ENCODE measurements around the gene KRTAP5-8. TPM values are rescaled to one million over a fixed set of nuclear protein-coding genes. Genes with fewer than 3 reads are reported as not detected.

Gene KRTAP5-8
- total RNA-seq, 1 experiment from 2014 or later, result not detected

DNA sequence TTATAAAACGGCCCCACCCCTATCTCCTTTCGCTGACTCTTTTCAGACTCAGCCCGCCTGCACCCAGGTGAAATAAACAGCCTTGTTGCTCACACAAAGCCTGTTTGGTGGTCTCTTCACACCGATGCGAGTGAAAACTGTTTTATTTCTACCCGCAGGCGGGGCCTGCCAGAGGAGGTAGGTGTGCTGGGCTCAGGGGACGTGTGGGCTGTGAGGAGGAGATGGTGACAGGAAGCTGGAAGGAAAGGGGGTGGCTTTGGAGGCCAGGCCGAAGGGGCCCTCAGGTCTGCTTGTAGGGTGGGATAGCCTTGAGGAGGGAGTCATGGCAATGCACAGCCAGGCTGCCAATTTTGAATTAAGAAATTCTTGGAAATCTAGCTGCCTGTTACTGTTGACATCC lies 32.0 kb upstream of the KRTAP5-8 start:
- no peaks in the 10 kb centered on the region for H3K9me2 ChIP-seq (replicated peaks; ENCODE audit: low read length)
- ATAC-seq (no peak), DNase-seq (no peak)
- no peak overlapping the region for H3K4me3 ChIP-seq (ENCODE audit: low read length)
- no peak overlapping the region for H2AFZ ChIP-seq (ENCODE audit: low read length)
- no peak overlapping the region for H3K27ac ChIP-seq (ENCODE audit: low read length)
- H3K9ac ChIP-seq (ENCODE audit: low read length), result no peak overlapping the region
- H3K79me2 ChIP-seq (ENCODE audit: low read length), result no peaks in the 10 kb centered on the region
- H3K4me1 ChIP-seq (ENCODE audit: insufficient read depth, low read length), result no peaks in the 10 kb centered on the region
- no TSS peak for BruUV-seq (replicated peaks)
- POLR2A ChIA-PET (ENCODE audit: unreplicated experiment), result no interaction called here
- no peak overlapping the region for H3K4me2 ChIP-seq (ENCODE audit: low read length)
- intact Hi-C loops (cut with micrococcal nuclease), result no loop called here
- no peaks in the 10 kb centered on the region for H3K9me3 ChIP-seq (ENCODE audit: low read length)
- TF ChIP-seq EZH2 (IDR thresholded peaks at IDR 0.05; ENCODE audit: low read length, unreplicated experiment), result no peak
- no peak for TF ChIP-seq EZH2phosphoT487 (IDR thresholded peaks at IDR 0.05; ENCODE audit: borderline replicate concordance, low read length)
- TF ChIP-seq, protein P1, sequence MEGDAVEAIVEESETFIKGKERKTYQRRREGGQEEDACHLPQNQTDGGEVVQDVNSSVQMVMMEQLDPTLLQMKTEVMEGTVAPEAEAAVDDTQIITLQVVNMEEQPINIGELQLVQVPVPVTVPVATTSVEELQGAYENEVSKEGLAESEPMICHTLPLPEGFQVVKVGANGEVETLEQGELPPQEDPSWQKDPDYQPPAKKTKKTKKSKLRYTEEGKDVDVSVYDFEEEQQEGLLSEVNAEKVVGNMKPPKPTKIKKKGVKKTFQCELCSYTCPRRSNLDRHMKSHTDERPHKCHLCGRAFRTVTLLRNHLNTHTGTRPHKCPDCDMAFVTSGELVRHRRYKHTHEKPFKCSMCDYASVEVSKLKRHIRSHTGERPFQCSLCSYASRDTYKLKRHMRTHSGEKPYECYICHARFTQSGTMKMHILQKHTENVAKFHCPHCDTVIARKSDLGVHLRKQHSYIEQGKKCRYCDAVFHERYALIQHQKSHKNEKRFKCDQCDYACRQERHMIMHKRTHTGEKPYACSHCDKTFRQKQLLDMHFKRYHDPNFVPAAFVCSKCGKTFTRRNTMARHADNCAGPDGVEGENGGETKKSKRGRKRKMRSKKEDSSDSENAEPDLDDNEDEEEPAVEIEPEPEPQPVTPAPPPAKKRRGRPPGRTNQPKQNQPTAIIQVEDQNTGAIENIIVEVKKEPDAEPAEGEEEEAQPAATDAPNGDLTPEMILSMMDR (conservative IDR thresholded peaks at IDR 0.05; ENCODE audit: low read depth, low read length), result no peak
- no peaks in the 10 kb centered on the region for H3F3A ChIP-seq (ENCODE audit: low read length, unreplicated experiment)
- CTCF ChIA-PET, result interaction anchor here (0.5 to 0.6 kb wide), 3 partner anchors 79 to 1087 kb away, joined by 3 to 4 read pairs (median 4); no protein-coding TSS in a partner anchor
- no peaks in the 10 kb centered on the region for H3K27me3 ChIP-seq (ENCODE audit: low read length)
- no peaks in the 10 kb centered on the region for H3K36me3 ChIP-seq (ENCODE audit: low read depth, low read length)
- H4K20me1 ChIP-seq (ENCODE audit: low read length), result no peaks in the 10 kb centered on the region

DNA sequence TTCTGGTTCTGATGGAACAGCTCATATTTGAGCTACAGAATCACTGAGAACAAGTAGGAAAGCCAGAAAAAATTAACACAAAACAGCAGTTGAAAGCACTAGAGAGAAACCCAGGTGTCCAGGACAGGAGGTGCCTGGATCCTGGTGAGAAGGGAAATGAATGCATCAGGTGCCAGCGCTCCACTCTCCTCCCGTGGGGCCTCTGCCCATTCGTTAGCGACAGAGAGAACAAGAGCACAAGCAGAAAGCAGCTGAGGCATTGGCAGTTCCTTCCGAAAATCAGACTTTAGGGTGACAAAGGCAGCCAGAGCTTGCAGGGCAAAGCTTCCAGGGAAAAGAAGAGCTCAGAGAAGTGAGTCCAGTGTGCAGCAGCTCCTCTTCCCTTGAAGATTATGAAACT lies 30.7 kb upstream of the KRTAP5-8 start:
- DNase-seq (no peak), ATAC-seq (no peak)
- no TSS peak for BruUV-seq (replicated peaks)
- H3K27ac ChIP-seq (ENCODE audit: low read length), result no peak overlapping the region
- POLR2A ChIA-PET (ENCODE audit: unreplicated experiment), result no interaction called here
- intact Hi-C loops (cut with micrococcal nuclease), result no loop called here
- no peak overlapping the region for H2AFZ ChIP-seq (ENCODE audit: low read length)
- H3F3A ChIP-seq (ENCODE audit: low read length, unreplicated experiment), result no peaks in the 10 kb centered on the region
- CTCF ChIA-PET, result interaction anchor here (0.8 kb wide), 1 partner anchor 73 kb away, joined by 3 read pairs; no protein-coding TSS in a partner anchor
- H3K4me1 ChIP-seq (ENCODE audit: insufficient read depth, low read length), result no peaks in the 10 kb centered on the region
- TF ChIP-seq, protein P1 (conservative IDR thresholded peaks at IDR 0.05; ENCODE audit: low read depth, low read length), result no peak
- TF ChIP-seq EZH2phosphoT487 (IDR thresholded peaks at IDR 0.05; ENCODE audit: borderline replicate concordance, low read length), result no peak
- no peak for TF ChIP-seq EZH2 (IDR thresholded peaks at IDR 0.05; ENCODE audit: low read length, unreplicated experiment)
- H3K9me3 ChIP-seq (ENCODE audit: low read length), result no peaks in the 10 kb centered on the region
- H4K20me1 ChIP-seq (ENCODE audit: low read length), result no peaks in the 10 kb centered on the region
- H3K36me3 ChIP-seq (ENCODE audit: low read depth, low read length), result no peaks in the 10 kb centered on the region
- H3K9ac ChIP-seq (ENCODE audit: low read length), result no peak overlapping the region
- no peak overlapping the region for H3K4me2 ChIP-seq (ENCODE audit: low read length)
- H3K79me2 ChIP-seq (ENCODE audit: low read length), result no peaks in the 10 kb centered on the region
- H3K27me3 ChIP-seq (ENCODE audit: low read length), result no peaks in the 10 kb centered on the region
- no peaks in the 10 kb centered on the region for H3K9me2 ChIP-seq (replicated peaks; ENCODE audit: low read length)
- no peak overlapping the region for H3K4me3 ChIP-seq (ENCODE audit: low read length)

DNA sequence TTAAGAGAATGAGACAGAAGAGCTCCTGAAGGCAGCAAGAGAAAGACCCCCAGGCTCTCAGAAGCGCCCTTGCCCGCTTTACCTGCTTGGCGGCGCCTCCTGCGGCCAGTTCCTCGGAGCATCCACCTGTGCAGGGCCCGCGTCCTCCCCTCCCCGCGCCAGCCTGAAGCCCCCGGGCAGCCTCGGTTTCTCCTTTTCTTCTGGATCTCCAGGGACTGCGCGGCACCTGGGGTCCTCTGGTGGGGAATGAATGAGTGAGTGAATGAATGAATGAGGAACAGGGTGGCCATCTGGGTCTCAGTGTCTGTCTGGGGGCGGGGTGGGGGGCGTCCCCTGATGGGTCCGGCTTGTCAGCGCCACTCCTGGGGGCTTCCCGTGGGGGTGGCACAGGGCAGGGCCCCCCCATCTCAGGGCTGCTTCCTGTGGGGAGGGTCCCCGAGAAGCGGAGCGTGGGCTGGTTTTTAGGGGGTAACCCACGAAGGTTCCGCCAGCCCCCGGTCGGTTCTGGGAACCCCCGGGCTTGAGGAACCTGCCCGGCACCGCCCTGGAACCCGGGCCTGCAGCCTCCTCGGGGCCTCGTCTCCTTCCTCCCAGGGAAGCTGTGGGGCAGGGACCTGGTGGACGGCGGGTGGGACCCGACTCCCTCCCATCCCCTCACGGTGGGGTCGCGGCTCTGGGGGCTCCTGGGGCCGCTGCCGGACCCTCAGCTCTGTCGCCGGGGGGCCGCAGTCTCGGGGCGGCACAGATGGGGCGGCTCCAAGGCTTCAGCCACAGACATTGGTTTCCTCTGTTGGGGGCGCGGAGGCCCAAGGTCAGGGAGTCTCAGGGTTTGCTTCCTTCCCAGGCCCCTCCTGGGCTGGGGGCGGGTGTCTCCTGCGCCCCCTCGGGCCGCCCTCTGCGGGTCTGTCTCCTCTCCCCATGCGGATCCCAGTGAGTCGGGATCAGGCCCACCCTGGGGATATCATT lies 19.0 kb upstream of the KRTAP5-8 start:
- no peak for ATAC-seq
- BruUV-seq (replicated peaks), result no TSS peak
- no peaks in the 10 kb centered on the region for H3K79me2 ChIP-seq (ENCODE audit: low read length)

More for the DNA sequence above, 19.0 kb upstream of the KRTAP5-8 start:
- Histone ChIP-seq H2AFZ (ENCODE audit: low read length) (no peak overlapping the region), H3K27ac (ENCODE audit: low read length) (no peak overlapping the region), H3K9ac (ENCODE audit: low read length) (no peak overlapping the region), H3K9me2 (replicated peaks; ENCODE audit: low read length) (no peaks in the 10 kb centered on the region), H3K4me1 (ENCODE audit: insufficient read depth, low read length) (no peaks in the 10 kb centered on the region), H3K4me2 (ENCODE audit: low read length) (no peak overlapping the region), H4K20me1 (ENCODE audit: low read length) (no peaks in the 10 kb centered on the region), H3K27me3 (ENCODE audit: low read length) (no peaks in the 10 kb centered on the region), H3K4me3 (ENCODE audit: low read length) (no peak overlapping the region), H3K9me3 (ENCODE audit: low read length) (no peaks in the 10 kb centered on the region), H3K36me3 (ENCODE audit: low read depth, low read length) (no peaks in the 10 kb centered on the region), H3F3A (ENCODE audit: low read length, unreplicated experiment) (no peaks in the 10 kb centered on the region)
- no peak for TF ChIP-seq EZH2 (IDR thresholded peaks at IDR 0.05; ENCODE audit: low read length, unreplicated experiment)
- TF ChIP-seq EZH2phosphoT487 (IDR thresholded peaks at IDR 0.05; ENCODE audit: borderline replicate concordance, low read length), result no peak
- TF ChIP-seq, protein P1 (conservative IDR thresholded peaks at IDR 0.05; ENCODE audit: low read depth, low read length), result no peak
- no peak for DNase-seq
- intact Hi-C loops (cut with micrococcal nuclease), result no loop called here
- CTCF ChIA-PET, result no interaction called here
- POLR2A ChIA-PET (ENCODE audit: unreplicated experiment), result no interaction called here
